Panc1 (cell line): ENCODE measurements around the gene TF.

Source experiments
- TF ChIP-seq, protein P1 (sequence below): fragments of 450-650 bp; IDR thresholded peaks from 2 replicates; pipeline ENCODE4 v1.5.1; 2017; ENCODE audit warnings: mild to moderate bottlenecking
- TF ChIP-seq, protein P2 (sequence below), 2 experiments: IDR thresholded peaks; 2 replicates each; pipeline ENCODE4 v1.6.1; 2011 to 2012; ENCODE audit warnings: low read depth in 2 of 2, control low read depth in 1 of 2, low read length in 1 of 2, mild to moderate bottlenecking in 1 of 2, moderate library complexity in 1 of 2; ENCODE audit not compliant: insufficient read depth in 1 of 2

DNA sequence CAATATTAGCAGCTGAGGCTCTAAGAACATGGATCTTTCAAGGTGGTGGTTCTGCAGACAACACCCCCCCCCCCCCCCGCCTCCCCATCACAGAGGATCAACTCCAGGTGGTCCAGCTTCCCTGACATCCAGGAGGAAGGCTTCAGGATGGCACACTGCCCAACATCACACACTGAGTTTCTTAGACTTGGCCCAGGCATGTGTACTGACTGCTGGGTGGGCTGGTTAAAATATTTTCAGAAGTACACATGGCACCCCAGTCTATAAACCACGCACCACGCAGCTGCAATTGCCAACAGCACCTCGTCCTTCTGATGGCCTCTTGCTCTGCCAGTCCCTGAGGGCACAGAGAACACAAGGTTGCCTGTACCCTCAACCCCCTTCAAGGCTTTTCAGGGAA is 81.5 kb downstream of the TF start:
- TF ChIP-seq, protein P1, sequence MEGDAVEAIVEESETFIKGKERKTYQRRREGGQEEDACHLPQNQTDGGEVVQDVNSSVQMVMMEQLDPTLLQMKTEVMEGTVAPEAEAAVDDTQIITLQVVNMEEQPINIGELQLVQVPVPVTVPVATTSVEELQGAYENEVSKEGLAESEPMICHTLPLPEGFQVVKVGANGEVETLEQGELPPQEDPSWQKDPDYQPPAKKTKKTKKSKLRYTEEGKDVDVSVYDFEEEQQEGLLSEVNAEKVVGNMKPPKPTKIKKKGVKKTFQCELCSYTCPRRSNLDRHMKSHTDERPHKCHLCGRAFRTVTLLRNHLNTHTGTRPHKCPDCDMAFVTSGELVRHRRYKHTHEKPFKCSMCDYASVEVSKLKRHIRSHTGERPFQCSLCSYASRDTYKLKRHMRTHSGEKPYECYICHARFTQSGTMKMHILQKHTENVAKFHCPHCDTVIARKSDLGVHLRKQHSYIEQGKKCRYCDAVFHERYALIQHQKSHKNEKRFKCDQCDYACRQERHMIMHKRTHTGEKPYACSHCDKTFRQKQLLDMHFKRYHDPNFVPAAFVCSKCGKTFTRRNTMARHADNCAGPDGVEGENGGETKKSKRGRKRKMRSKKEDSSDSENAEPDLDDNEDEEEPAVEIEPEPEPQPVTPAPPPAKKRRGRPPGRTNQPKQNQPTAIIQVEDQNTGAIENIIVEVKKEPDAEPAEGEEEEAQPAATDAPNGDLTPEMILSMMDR, result no peak
- TF ChIP-seq, protein P2, sequence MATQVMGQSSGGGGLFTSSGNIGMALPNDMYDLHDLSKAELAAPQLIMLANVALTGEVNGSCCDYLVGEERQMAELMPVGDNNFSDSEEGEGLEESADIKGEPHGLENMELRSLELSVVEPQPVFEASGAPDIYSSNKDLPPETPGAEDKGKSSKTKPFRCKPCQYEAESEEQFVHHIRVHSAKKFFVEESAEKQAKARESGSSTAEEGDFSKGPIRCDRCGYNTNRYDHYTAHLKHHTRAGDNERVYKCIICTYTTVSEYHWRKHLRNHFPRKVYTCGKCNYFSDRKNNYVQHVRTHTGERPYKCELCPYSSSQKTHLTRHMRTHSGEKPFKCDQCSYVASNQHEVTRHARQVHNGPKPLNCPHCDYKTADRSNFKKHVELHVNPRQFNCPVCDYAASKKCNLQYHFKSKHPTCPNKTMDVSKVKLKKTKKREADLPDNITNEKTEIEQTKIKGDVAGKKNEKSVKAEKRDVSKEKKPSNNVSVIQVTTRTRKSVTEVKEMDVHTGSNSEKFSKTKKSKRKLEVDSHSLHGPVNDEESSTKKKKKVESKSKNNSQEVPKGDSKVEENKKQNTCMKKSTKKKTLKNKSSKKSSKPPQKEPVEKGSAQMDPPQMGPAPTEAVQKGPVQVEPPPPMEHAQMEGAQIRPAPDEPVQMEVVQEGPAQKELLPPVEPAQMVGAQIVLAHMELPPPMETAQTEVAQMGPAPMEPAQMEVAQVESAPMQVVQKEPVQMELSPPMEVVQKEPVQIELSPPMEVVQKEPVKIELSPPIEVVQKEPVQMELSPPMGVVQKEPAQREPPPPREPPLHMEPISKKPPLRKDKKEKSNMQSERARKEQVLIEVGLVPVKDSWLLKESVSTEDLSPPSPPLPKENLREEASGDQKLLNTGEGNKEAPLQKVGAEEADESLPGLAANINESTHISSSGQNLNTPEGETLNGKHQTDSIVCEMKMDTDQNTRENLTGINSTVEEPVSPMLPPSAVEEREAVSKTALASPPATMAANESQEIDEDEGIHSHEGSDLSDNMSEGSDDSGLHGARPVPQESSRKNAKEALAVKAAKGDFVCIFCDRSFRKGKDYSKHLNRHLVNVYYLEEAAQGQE (IDR thresholded peaks at IDR 0.05; ENCODE audit: insufficient read depth in 1 of 2, low read depth in 2 of 2, low read length in 1 of 2), result no peak
